Ishikawa (cell line): ENCODE results near the gene GPR55.

Experiments used
- CEBPB ChIP-seq: IDR thresholded peaks from 2 replicates; pipeline ENCODE4 v1.6.1; 2012
- CREB1 ChIP-seq: IDR thresholded peaks from 2 replicates; pipeline ENCODE4 v1.6.1; 2012; ENCODE audit warnings: low read depth
- EGR1 ChIP-seq: IDR thresholded peaks from 2 replicates; pipeline ENCODE4 v1.6.1; 2012
- EP300 ChIP-seq: IDR thresholded peaks from 2 replicates; pipeline ENCODE4 v1.6.1; 2012; ENCODE audit warnings: borderline replicate concordance
- FOXM1 ChIP-seq: IDR thresholded peaks from 2 replicates; pipeline ENCODE4 v1.6.1; 2012; ENCODE audit warnings: low read depth, borderline replicate concordance
- NFIC ChIP-seq: IDR thresholded peaks from 2 replicates; pipeline ENCODE4 v1.6.1; 2012
- RAD21 ChIP-seq: IDR thresholded peaks from 2 replicates; pipeline ENCODE4 v1.6.1; 2012; ENCODE audit warnings: low read depth
- TAF1 ChIP-seq: IDR thresholded peaks from 2 replicates; pipeline ENCODE4 v1.6.1; 2012; ENCODE audit warnings: low read depth, mild to moderate bottlenecking
- TCF12 ChIP-seq: IDR thresholded peaks from 2 replicates; pipeline ENCODE4 v1.6.1; 2012; ENCODE audit warnings: low read depth
- TEAD4 ChIP-seq: IDR thresholded peaks from 2 replicates; pipeline ENCODE4 v1.6.1; 2012
- YY1 ChIP-seq: IDR thresholded peaks from 2 replicates; pipeline ENCODE4 v1.6.1; 2012; ENCODE audit warnings: low read depth
- ZBTB7A ChIP-seq: IDR thresholded peaks from 2 replicates; pipeline ENCODE4 v1.6.1; 2012; ENCODE audit warnings: low read depth
- TF ChIP-seq, protein P1 (sequence below): IDR thresholded peaks from 2 replicates; pipeline ENCODE4 v1.6.1; 2012
- TF ChIP-seq, protein P2 (sequence below): IDR thresholded peaks from 2 replicates; pipeline ENCODE4 v1.6.1; 2012
- TF ChIP-seq, protein P3 (sequence below): IDR thresholded peaks from 2 replicates; pipeline ENCODE4 v1.6.1; 2012; ENCODE audit warnings: low read depth, mild to moderate bottlenecking

GPR55 gene

GRCh38 chr2:230927711-230928341, 2.8 kb upstream of the GPR55 start:
- TF ChIP-seq YY1 = no peak
- TF ChIP-seq EP300 = no peak
- no peak for TF ChIP-seq ZBTB7A
- TF ChIP-seq CREB1 = no peak
- TF ChIP-seq TAF1 = no peak
- no peak for TF ChIP-seq RAD21
- TF ChIP-seq FOXM1 = no peak
- TF ChIP-seq TCF12 = no peak
- TF ChIP-seq, protein P1, sequence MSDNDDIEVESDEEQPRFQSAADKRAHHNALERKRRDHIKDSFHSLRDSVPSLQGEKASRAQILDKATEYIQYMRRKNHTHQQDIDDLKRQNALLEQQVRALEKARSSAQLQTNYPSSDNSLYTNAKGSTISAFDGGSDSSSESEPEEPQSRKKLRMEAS = no peak
- no peak for TF ChIP-seq EGR1

GRCh38 chr2:230925879-230926765, 1.1 kb upstream of the GPR55 start:
- TF ChIP-seq, protein P2, sequence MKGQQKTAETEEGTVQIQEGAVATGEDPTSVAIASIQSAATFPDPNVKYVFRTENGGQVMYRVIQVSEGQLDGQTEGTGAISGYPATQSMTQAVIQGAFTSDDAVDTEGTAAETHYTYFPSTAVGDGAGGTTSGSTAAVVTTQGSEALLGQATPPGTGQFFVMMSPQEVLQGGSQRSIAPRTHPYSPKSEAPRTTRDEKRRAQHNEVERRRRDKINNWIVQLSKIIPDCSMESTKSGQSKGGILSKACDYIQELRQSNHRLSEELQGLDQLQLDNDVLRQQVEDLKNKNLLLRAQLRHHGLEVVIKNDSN = no peak
- no peak for TF ChIP-seq TCF12
- TF ChIP-seq, protein P1 = no peak
- no peak for TF ChIP-seq NFIC
- TF ChIP-seq EP300 = no peak
- TF ChIP-seq, protein P3, sequence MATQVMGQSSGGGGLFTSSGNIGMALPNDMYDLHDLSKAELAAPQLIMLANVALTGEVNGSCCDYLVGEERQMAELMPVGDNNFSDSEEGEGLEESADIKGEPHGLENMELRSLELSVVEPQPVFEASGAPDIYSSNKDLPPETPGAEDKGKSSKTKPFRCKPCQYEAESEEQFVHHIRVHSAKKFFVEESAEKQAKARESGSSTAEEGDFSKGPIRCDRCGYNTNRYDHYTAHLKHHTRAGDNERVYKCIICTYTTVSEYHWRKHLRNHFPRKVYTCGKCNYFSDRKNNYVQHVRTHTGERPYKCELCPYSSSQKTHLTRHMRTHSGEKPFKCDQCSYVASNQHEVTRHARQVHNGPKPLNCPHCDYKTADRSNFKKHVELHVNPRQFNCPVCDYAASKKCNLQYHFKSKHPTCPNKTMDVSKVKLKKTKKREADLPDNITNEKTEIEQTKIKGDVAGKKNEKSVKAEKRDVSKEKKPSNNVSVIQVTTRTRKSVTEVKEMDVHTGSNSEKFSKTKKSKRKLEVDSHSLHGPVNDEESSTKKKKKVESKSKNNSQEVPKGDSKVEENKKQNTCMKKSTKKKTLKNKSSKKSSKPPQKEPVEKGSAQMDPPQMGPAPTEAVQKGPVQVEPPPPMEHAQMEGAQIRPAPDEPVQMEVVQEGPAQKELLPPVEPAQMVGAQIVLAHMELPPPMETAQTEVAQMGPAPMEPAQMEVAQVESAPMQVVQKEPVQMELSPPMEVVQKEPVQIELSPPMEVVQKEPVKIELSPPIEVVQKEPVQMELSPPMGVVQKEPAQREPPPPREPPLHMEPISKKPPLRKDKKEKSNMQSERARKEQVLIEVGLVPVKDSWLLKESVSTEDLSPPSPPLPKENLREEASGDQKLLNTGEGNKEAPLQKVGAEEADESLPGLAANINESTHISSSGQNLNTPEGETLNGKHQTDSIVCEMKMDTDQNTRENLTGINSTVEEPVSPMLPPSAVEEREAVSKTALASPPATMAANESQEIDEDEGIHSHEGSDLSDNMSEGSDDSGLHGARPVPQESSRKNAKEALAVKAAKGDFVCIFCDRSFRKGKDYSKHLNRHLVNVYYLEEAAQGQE = no peak
- TF ChIP-seq TAF1 = no peak
- no peak for TF ChIP-seq ZBTB7A

DNA sequence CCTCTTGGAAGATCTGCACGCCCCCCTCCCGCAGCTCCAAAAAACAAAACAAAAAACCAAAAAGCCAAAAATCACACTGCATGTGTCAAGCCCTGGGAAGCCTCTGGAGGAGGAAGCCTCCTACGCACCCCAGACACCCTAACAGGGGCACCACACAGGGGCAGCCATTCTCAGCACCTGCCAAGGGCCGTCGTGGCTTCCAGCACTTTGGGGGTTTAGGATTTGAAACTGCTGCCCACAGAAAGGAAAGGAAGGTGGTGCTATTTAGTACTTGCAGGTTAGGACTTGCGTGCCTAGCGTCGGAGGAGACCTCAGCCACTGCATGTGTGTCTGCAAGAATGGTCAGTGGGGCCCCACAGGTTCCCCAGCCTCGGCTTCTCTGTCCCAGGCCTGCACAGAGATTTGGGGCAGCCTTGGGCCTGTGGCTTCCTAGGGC, 419 bp upstream of the GPR55 start:
- no peak for TF ChIP-seq ZBTB7A
- TF ChIP-seq EP300 = no peak
- no peak for TF ChIP-seq TEAD4
- TF ChIP-seq, protein P2 = no peak
- no peak for TF ChIP-seq FOXM1
- TF ChIP-seq RAD21 = no peak
- TF ChIP-seq, protein P3 = no peak
- TF ChIP-seq NFIC = no peak
- no peak for TF ChIP-seq TAF1
- TF ChIP-seq TCF12 = no peak
- TF ChIP-seq YY1 = no peak
- TF ChIP-seq, protein P1 = no peak
- no peak for TF ChIP-seq CREB1
- no peak for TF ChIP-seq EGR1
- no peak for TF ChIP-seq CEBPB

- TF ChIP-seq ZBTB7A (no peak), NFIC (no peak), TEAD4 (no peak), FOXM1 (no peak), EP300 (no peak), YY1 (no peak), CEBPB (no peak), RAD21 (no peak), CREB1 (no peak), TAF1 (no peak), TCF12 (no peak), EGR1 (no peak)
- TF ChIP-seq, protein P1 = no peak
- TF ChIP-seq, protein P2 = no peak
- TF ChIP-seq, protein P3 = no peak
Observed at GRCh38 chr2:230924092-230924469, 961 bp downstream of the GPR55 start.
